Upper lobe of right lung (tissue), 1 donor: ENCODE measurements around the gene MYCBP2. TPM values are rescaled to one million over a fixed set of nuclear protein-coding genes. Genes with fewer than 3 reads are reported as not detected.

Experiments
- ATAC-seq: fragments of 200-7000 bp; cut with Tn5 transposase; one replicate; pipeline ENCODE4 v1.9.1; 2020; ENCODE audit warnings: mild to moderate bottlenecking, moderate library complexity
- DNase-seq: peaks from one replicate; pipeline ENCODE4 v3.0.0-alpha.2; 2020
- H3K27ac ChIP-seq: fragments of 200-600 bp; one replicate; pipeline ENCODE4 v1.8.0; 2022
- H3K27me3 ChIP-seq: fragments of 200-600 bp; one replicate; pipeline ENCODE4 v1.8.0; 2022; ENCODE audit warnings: mild to moderate bottlenecking
- H3K36me3 ChIP-seq: fragments of 200-600 bp; one replicate; pipeline ENCODE4 v1.8.0; 2022
- H3K4me1 ChIP-seq: fragments of 200-600 bp; one replicate; pipeline ENCODE4 v1.8.0; 2022
- H3K4me3 ChIP-seq: fragments of 200-600 bp; one replicate; pipeline ENCODE4 v1.8.0; 2022; ENCODE audit warnings: mild to moderate bottlenecking
- H3K9me3 ChIP-seq: fragments of 200-600 bp; one replicate; pipeline ENCODE4 v1.8.0; 2022
- CTCF ChIP-seq: fragments of 200-600 bp; IDR thresholded peaks from one replicate; pipeline ENCODE4 v1.8.0; 2022; ENCODE audit warnings: antibody characterized with exemption
- intact Hi-C: fragments of 100-400 bp; cut with DNase I; formaldehyde crosslinking; loops from one replicate; pipeline ENCODE4 v1.11.0; 2022
- total RNA-seq: library from RNA; stranded (reverse); fragmentation: NEBNext Ultra II Directional; extraction: Animal tissue kit (Norgen Biotek cat#: 25700); gene quantifications from one replicate; pipeline ENCODE4 v1.2.1, GENCODE V29; 2021
- donor health status: DM: no; HTN: yes; CAD: no; lungs with severe emphysema.

The MYCBP2 gene
- total RNA-seq, 1 donor from 2014 or later = 94.2 TPM

GRCh38 chr13:77196052-77196618 lies 130.8 kb downstream of the MYCBP2 start:
- Histone ChIP-seq H3K27me3 (no peaks in the 10 kb centered on the region), H3K4me3 (no peak overlapping the region), H3K27ac (no peak overlapping the region), H3K9me3 (no peaks in the 10 kb centered on the region), H3K4me1 (no peaks in the 10 kb centered on the region), H3K36me3 (peaks cover 51% of the 10 kb centered on the region)
- DNase-seq = no peak
- no peak for TF ChIP-seq CTCF
- no peak for ATAC-seq
- intact Hi-C loops = no loop called here

- Histone ChIP-seq H3K27me3 (no peaks in the 10 kb centered on the region), H3K4me1 (no peaks in the 10 kb centered on the region), H3K9me3 (no peaks in the 10 kb centered on the region), H3K4me3 (no peak overlapping the region), H3K27ac (no peak overlapping the region), H3K36me3 (peaks cover 82% of the 10 kb centered on the region)
- no peak for DNase-seq
- no peak for TF ChIP-seq CTCF
- ATAC-seq = no peak
- intact Hi-C loops = no loop called here
Observed at GRCh38 chr13:77190349-77190958, 136.4 kb downstream of the MYCBP2 start.

GRCh38 chr13:77185721-77186120 lies 141.2 kb downstream of the MYCBP2 start:
- Histone ChIP-seq H3K36me3 (peaks cover 87% of the 10 kb centered on the region), H3K4me3 (no peak overlapping the region), H3K27me3 (no peaks in the 10 kb centered on the region), H3K4me1 (no peaks in the 10 kb centered on the region), H3K27ac (no peak overlapping the region), H3K9me3 (no peaks in the 10 kb centered on the region)
- intact Hi-C loops = no loop called here
- no peak for DNase-seq
- no peak for ATAC-seq
- TF ChIP-seq CTCF = no peak

- ATAC-seq (no peak), DNase-seq (no peak)
- intact Hi-C loops = no loop called here
- Histone ChIP-seq H3K9me3 (no peaks in the 10 kb centered on the region), H3K4me1 (no peaks in the 10 kb centered on the region), H3K4me3 (no peak overlapping the region), H3K27me3 (no peaks in the 10 kb centered on the region), H3K27ac (no peak overlapping the region), H3K36me3 (peaks cover 87% of the 10 kb centered on the region)
- no peak for TF ChIP-seq CTCF
Observed at GRCh38 chr13:77184455-77184854, 142.4 kb downstream of the MYCBP2 start.

- no peaks in the 10 kb centered on the region for H3K9me3 ChIP-seq
- DNase-seq = no peak
- TF ChIP-seq CTCF = no peak
- intact Hi-C loops = no loop called here
- H3K27me3 ChIP-seq = no peaks in the 10 kb centered on the region
- no peak overlapping the region for H3K27ac ChIP-seq
- no peak overlapping the region for H3K4me3 ChIP-seq
- H3K4me1 ChIP-seq = no peaks in the 10 kb centered on the region
- peaks cover 86% of the 10 kb centered on the region for H3K36me3 ChIP-seq
- no peak for ATAC-seq
Observed at GRCh38 chr13:77180011-77180410, 146.9 kb downstream of the MYCBP2 start.
